Erythroblast (primary cell): ENCODE data around the gene INPP4B.

Experiments used
- GATA1 ChIP-seq: IDR thresholded peaks from 2 replicates; pipeline ENCODE4 v1.6.1; 2011; ENCODE audit warnings: low read depth, mild to moderate bottlenecking, control low read depth, low read length, moderate library complexity
- POLR2A ChIP-seq: IDR thresholded peaks from 2 replicates; pipeline ENCODE4 v1.6.1; 2011; ENCODE audit warnings: mild to moderate bottlenecking, low read length

DNA sequence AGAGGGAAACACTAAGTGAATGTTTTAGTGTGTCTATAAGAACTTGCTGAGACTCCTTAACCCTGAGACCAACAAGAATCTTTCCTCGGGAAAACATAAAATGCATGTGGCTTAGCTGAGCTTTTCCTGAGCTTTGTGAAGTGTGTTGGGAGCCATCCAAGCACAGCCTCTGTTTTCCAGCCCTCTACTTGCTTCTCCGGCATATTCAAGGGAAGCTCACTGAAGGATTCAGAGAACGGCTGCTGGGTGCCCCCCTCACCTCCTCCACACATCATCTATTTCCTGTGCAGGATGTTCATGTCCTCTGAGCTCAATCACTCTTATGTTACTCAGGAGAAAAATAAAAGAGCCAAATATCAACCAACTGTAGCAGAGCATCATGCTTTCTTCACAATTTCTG lies 717.6 kb downstream of the INPP4B start:
- TF ChIP-seq POLR2A (no peak), GATA1 (no peak)
